Ishikawa (cell line): ENCODE results near the gene GTF2IRD1.

Experiments used
- CEBPB ChIP-seq: IDR thresholded peaks from 2 replicates; pipeline ENCODE4 v1.6.1; 2012
- CREB1 ChIP-seq: IDR thresholded peaks from 2 replicates; pipeline ENCODE4 v1.6.1; 2012; ENCODE audit warnings: low read depth
- EGR1 ChIP-seq: IDR thresholded peaks from 2 replicates; pipeline ENCODE4 v1.6.1; 2012
- EP300 ChIP-seq: IDR thresholded peaks from 2 replicates; pipeline ENCODE4 v1.6.1; 2012; ENCODE audit warnings: borderline replicate concordance
- FOXM1 ChIP-seq: IDR thresholded peaks from 2 replicates; pipeline ENCODE4 v1.6.1; 2012; ENCODE audit warnings: low read depth, borderline replicate concordance
- NFIC ChIP-seq: IDR thresholded peaks from 2 replicates; pipeline ENCODE4 v1.6.1; 2012
- RAD21 ChIP-seq: IDR thresholded peaks from 2 replicates; pipeline ENCODE4 v1.6.1; 2012; ENCODE audit warnings: low read depth
- TAF1 ChIP-seq: IDR thresholded peaks from 2 replicates; pipeline ENCODE4 v1.6.1; 2012; ENCODE audit warnings: low read depth, mild to moderate bottlenecking
- TCF12 ChIP-seq: IDR thresholded peaks from 2 replicates; pipeline ENCODE4 v1.6.1; 2012; ENCODE audit warnings: low read depth
- TEAD4 ChIP-seq: IDR thresholded peaks from 2 replicates; pipeline ENCODE4 v1.6.1; 2012
- YY1 ChIP-seq: IDR thresholded peaks from 2 replicates; pipeline ENCODE4 v1.6.1; 2012; ENCODE audit warnings: low read depth
- ZBTB7A ChIP-seq: IDR thresholded peaks from 2 replicates; pipeline ENCODE4 v1.6.1; 2012; ENCODE audit warnings: low read depth
- TF ChIP-seq, protein P1 (sequence below): IDR thresholded peaks from 2 replicates; pipeline ENCODE4 v1.6.1; 2012
- TF ChIP-seq, protein P2 (sequence below): IDR thresholded peaks from 2 replicates; pipeline ENCODE4 v1.6.1; 2012
- TF ChIP-seq, protein P3 (sequence below): IDR thresholded peaks from 2 replicates; pipeline ENCODE4 v1.6.1; 2012; ENCODE audit warnings: low read depth, mild to moderate bottlenecking

The GTF2IRD1 gene

DNA sequence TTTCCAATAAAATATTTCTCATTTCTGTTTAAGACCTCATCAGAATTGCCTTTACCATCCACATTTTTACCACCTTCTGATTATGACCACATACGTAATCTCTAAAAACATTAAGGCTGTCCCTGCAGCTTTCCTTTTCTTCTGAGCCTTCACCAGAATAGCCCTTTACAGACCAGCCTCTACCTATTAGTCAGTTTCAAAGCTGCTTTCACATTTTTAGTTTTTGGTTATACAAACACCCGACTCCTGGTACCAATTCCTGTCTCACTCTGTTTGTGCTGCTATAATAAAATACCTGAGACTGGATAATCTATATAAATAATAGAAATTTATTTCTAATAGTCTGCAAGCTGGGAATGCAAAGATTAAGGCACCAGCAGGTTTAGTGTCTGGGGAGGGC, 15.4 kb upstream of the GTF2IRD1 start:
- TF ChIP-seq RAD21 (no peak), CREB1 (no peak), CEBPB (no peak), TAF1 (no peak), FOXM1 (no peak), ZBTB7A (no peak), TEAD4 (no peak), TCF12 (no peak), EGR1 (no peak), EP300 (no peak), NFIC (no peak), YY1 (no peak)
- TF ChIP-seq, protein P1, sequence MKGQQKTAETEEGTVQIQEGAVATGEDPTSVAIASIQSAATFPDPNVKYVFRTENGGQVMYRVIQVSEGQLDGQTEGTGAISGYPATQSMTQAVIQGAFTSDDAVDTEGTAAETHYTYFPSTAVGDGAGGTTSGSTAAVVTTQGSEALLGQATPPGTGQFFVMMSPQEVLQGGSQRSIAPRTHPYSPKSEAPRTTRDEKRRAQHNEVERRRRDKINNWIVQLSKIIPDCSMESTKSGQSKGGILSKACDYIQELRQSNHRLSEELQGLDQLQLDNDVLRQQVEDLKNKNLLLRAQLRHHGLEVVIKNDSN, result no peak
- TF ChIP-seq, protein P2, sequence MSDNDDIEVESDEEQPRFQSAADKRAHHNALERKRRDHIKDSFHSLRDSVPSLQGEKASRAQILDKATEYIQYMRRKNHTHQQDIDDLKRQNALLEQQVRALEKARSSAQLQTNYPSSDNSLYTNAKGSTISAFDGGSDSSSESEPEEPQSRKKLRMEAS, result no peak
- TF ChIP-seq, protein P3, sequence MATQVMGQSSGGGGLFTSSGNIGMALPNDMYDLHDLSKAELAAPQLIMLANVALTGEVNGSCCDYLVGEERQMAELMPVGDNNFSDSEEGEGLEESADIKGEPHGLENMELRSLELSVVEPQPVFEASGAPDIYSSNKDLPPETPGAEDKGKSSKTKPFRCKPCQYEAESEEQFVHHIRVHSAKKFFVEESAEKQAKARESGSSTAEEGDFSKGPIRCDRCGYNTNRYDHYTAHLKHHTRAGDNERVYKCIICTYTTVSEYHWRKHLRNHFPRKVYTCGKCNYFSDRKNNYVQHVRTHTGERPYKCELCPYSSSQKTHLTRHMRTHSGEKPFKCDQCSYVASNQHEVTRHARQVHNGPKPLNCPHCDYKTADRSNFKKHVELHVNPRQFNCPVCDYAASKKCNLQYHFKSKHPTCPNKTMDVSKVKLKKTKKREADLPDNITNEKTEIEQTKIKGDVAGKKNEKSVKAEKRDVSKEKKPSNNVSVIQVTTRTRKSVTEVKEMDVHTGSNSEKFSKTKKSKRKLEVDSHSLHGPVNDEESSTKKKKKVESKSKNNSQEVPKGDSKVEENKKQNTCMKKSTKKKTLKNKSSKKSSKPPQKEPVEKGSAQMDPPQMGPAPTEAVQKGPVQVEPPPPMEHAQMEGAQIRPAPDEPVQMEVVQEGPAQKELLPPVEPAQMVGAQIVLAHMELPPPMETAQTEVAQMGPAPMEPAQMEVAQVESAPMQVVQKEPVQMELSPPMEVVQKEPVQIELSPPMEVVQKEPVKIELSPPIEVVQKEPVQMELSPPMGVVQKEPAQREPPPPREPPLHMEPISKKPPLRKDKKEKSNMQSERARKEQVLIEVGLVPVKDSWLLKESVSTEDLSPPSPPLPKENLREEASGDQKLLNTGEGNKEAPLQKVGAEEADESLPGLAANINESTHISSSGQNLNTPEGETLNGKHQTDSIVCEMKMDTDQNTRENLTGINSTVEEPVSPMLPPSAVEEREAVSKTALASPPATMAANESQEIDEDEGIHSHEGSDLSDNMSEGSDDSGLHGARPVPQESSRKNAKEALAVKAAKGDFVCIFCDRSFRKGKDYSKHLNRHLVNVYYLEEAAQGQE, result no peak

DNA sequence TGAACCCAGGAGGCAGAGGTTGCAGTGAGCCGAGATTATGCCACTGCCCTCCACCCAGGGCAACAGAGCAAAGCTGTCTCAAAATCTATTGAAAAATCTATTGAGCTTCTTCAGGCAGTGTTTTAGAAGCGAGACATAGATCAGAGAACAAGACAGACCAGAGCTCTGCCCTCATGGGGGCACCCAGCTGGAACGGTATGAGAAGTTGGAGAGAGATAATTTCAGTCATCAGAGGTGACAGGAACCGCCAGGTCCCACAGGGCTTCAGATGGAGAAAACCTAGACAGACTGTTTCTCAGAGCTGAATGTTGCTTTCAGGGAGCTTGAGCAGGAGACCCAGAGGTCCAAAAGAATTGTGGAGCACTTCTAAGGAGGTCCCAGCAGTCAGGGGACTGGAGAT, 14.2 kb upstream of the GTF2IRD1 start:
- TF ChIP-seq, protein P2, result no peak
- TF ChIP-seq TEAD4 (no peak), NFIC (no peak), CREB1 (no peak), TCF12 (no peak), FOXM1 (no peak), RAD21 (no peak), ZBTB7A (no peak)
- TF ChIP-seq, protein P3, result no peak

DNA sequence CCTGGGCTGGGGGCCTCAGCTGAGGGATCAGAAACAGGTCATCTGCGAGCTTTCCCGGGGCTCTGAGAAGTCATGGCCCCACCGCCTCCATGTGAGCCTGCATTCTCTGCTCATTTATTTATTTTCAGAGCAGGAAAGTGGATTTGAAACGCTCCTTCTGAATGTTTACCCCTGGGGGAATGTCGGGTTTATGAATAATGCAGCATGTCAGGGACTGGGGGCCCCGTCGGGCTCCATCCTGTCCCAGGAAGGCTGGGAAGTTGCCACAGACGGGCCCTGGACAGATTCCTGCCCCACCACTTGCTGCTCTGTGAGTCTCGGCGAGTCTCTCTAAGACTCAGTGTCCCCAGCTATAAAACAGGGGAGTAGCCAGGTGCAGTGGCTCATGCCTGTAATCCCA, 11.9 kb upstream of the GTF2IRD1 start:
- TF ChIP-seq TEAD4 (no peak), TAF1 (no peak), NFIC (no peak), YY1 (no peak), EP300 (no peak), ZBTB7A (no peak), CEBPB (no peak), FOXM1 (no peak), RAD21 (no peak), EGR1 (no peak), TCF12 (no peak), CREB1 (no peak)
- TF ChIP-seq, protein P2, result no peak
- TF ChIP-seq, protein P3, result no peak
- TF ChIP-seq, protein P1, result no peak

DNA sequence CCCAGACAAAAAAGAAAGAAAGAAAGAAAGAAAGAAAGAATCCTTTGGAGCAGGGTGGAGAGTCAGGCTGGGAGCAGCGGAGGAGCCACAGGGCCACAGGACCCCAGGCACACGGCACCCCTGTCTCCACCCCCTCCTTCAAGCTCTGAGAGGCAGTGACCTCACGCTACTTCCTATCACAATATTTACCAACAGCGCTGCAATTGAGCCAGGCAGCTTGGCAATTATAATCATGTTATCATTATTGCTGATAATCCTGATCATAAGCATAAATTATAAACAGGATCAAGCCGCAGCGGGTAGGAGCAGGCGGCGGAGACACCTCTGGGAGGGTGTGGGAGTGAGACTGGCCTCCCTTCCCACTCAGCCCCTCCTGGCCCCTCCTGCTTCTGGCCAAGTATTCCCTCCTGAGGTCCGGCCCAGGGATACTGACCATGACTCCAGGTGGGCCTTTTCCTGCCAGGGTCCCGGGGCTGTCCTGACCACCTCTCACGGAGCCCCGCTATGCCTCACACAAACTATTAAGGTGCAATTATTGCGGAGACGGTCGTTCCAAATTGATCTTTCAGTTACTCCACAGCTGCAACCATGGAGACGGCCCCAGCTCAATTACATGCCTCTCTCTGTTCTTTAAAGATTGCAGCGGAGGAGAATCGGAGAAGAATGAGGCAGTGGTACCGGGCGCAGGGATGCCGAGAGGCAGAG, 10.0 kb upstream of the GTF2IRD1 start:
- TF ChIP-seq EGR1 (no peak), EP300 (no peak), YY1 (no peak), RAD21 (no peak), CREB1 (no peak), NFIC (no peak), FOXM1 (no peak), TEAD4 (no peak), TCF12 (no peak), CEBPB (no peak), ZBTB7A (no peak), TAF1 (no peak)
- TF ChIP-seq, protein P1, result no peak
- TF ChIP-seq, protein P2, result no peak
